GM23338 (cell line): ENCODE measurements around the gene CLK1. TPM values are rescaled to one million over a fixed set of nuclear protein-coding genes. Genes with fewer than 3 reads are reported as not detected.

Experiments
- ATAC-seq: fragments of 200-7000 bp; cut with Tn5 transposase; 3 replicates; pipeline ENCODE4 v1.9.1; 2020
- DNase-seq: peaks from one replicate; pipeline ENCODE4 v3.0.0-alpha.2; 2015; ENCODE audit warnings: low spot score
- H2AFZ ChIP-seq: fragments of 200-600 bp; sonication (generic); 2 replicates; pipeline ENCODE4 v1.8.0; 2016; ENCODE audit warnings: antibody characterized with exemption, mild to moderate bottlenecking, moderate library complexity
- H3F3A ChIP-seq: fragments of 200-600 bp; sonication (generic); replicated peaks from 2 replicates; pipeline ENCODE4 v1.8.0; 2017; ENCODE audit warnings: antibody characterized with exemption, mixed run types, low read depth
- H3K27ac ChIP-seq: fragments of 200-600 bp; sonication (generic); 2 replicates; pipeline ENCODE4 v1.6.1; 2016; ENCODE audit warnings: low read depth
- H3K27me3 ChIP-seq: fragments of 200-600 bp; sonication (generic); 2 replicates; pipeline ENCODE4 v1.8.0; 2016; ENCODE audit warnings: mild to moderate bottlenecking, mixed run types, moderate library complexity; ENCODE audit not compliant: insufficient read depth
- H3K36me3 ChIP-seq: fragments of 200-600 bp; sonication (generic); 2 replicates; pipeline ENCODE4 v1.8.0; 2016; ENCODE audit warnings: mild to moderate bottlenecking; ENCODE audit not compliant: insufficient read depth
- H3K4me1 ChIP-seq: fragments of 200-600 bp; sonication (generic); 2 replicates; pipeline ENCODE4 v1.8.0; 2016; ENCODE audit warnings: mild to moderate bottlenecking, moderate library complexity; ENCODE audit not compliant: insufficient read depth
- H3K4me2 ChIP-seq: fragments of 200-600 bp; sonication (generic); 2 replicates; pipeline ENCODE4 v1.7.1; 2017; ENCODE audit warnings: mixed run types
- H3K4me3 ChIP-seq: fragments of 200-600 bp; sonication (generic); 2 replicates; pipeline ENCODE4 v1.6.1; 2016; ENCODE audit warnings: mixed run types
- H3K79me2 ChIP-seq: fragments of 200-600 bp; sonication (generic); replicated peaks from 2 replicates; pipeline ENCODE4 v1.8.0; 2017; ENCODE audit warnings: mild to moderate bottlenecking; ENCODE audit not compliant: insufficient read depth
- H3K9me2 ChIP-seq: fragments of 200-600 bp; sonication (generic); 2 replicates; pipeline ENCODE4 v1.8.0; 2017; ENCODE audit not compliant: insufficient read depth
- H4K20me1 ChIP-seq: fragments of 200-600 bp; sonication (generic); replicated peaks from 2 replicates; pipeline ENCODE4 v1.8.0; 2017; ENCODE audit warnings: mild to moderate bottlenecking; ENCODE audit not compliant: insufficient read depth
- H3K27ac Mint-ChIP-seq: 2 replicates; pipeline ENCODE4 v1.8.0; 2020; ENCODE audit warnings: inconsistent platforms, mild to moderate bottlenecking, moderate library complexity, mixed read lengths
- H3K27me3 Mint-ChIP-seq: 3 replicates; pipeline ENCODE4 v1.8.0; 2022; ENCODE audit warnings: low read depth, mild to moderate bottlenecking, moderate library complexity, mixed read lengths, inconsistent platforms; ENCODE audit not compliant: insufficient read depth, poor library complexity
- H3K36me3 Mint-ChIP-seq: 3 replicates; pipeline ENCODE4 v1.8.0; 2021; ENCODE audit warnings: low read depth, mild to moderate bottlenecking, inconsistent platforms, moderate library complexity, mixed read lengths
- H3K4me1 Mint-ChIP-seq: 3 replicates; pipeline ENCODE4 v1.8.0; 2020; ENCODE audit warnings: mild to moderate bottlenecking, inconsistent platforms, mixed read lengths
- H3K4me3 Mint-ChIP-seq: 3 replicates; pipeline ENCODE4 v1.8.0; 2021; ENCODE audit warnings: moderate library complexity, mild to moderate bottlenecking, inconsistent platforms, mixed read lengths
- H3K9me3 Mint-ChIP-seq: 3 replicates; pipeline ENCODE4 v1.8.0; 2020; ENCODE audit warnings: moderate library complexity, mild to moderate bottlenecking, inconsistent platforms, mixed read lengths
- CREB1 ChIP-seq: fragments of 250-450 bp; sonication (Bioruptor Pico); IDR thresholded peaks from 2 replicates; pipeline ENCODE4 v1.5.0; 2020; ENCODE audit warnings: low read depth, mild to moderate bottlenecking, moderate library complexity
- CTCF ChIP-seq, 2 experiments: fragments of 200-600 bp in 1 of 2; sonication (generic) in 1 of 2; conservative IDR thresholded peaks; 2 replicates each; pipeline versions ENCODE4 v1.5.1 to v1.6.1; 2016 to 2017; ENCODE audit warnings: antibody characterized with exemption in 2 of 2, low read depth in 2 of 2, mild to moderate bottlenecking in 2 of 2, moderate library complexity in 1 of 2
- ETS1 ChIP-seq: IDR thresholded peaks from 2 replicates; pipeline ENCODE4 v1.6.1; 2016; ENCODE audit warnings: antibody characterized with exemption
- EZH2 ChIP-seq: fragments of 200-600 bp; sonication (generic); IDR thresholded peaks from one replicate; pipeline ENCODE4 v1.8.0; 2017; ENCODE audit warnings: antibody characterized with exemption, mild to moderate bottlenecking, low read depth; ENCODE audit not compliant: unreplicated experiment
- EZH2phosphoT487 ChIP-seq: fragments of 200-600 bp; sonication (generic); IDR thresholded peaks from one replicate; pipeline ENCODE4 v1.8.1; 2018; ENCODE audit warnings: antibody characterized with exemption; ENCODE audit not compliant: unreplicated experiment
- JUNB ChIP-seq: IDR thresholded peaks from one replicate; pipeline ENCODE4 v1.6.1; 2016; ENCODE audit warnings: antibody characterized with exemption; ENCODE audit not compliant: unreplicated experiment
- NANOG ChIP-seq: IDR thresholded peaks from 2 replicates; pipeline ENCODE4 v1.6.1; 2016; ENCODE audit warnings: antibody characterized with exemption, borderline replicate concordance
- POLR2AphosphoS5 ChIP-seq: IDR thresholded peaks from 2 replicates; pipeline ENCODE4 v1.6.1; 2016; ENCODE audit warnings: antibody characterized with exemption, low read depth
- STAT1 ChIP-seq: IDR thresholded peaks from one replicate; pipeline ENCODE4 v1.6.1; 2016; ENCODE audit warnings: antibody characterized with exemption; ENCODE audit not compliant: unreplicated experiment
- ZNF114 ChIP-seq: fragments of 250-450 bp; sonication (Bioruptor Pico); IDR thresholded peaks from 2 replicates; pipeline ENCODE4 v1.5.0; 2020; ENCODE audit warnings: mild to moderate bottlenecking, moderate library complexity
- ZNF331 ChIP-seq: fragments of 250-450 bp; sonication (Bioruptor Pico); IDR thresholded peaks from 2 replicates; pipeline ENCODE4 v1.5.0; 2020; ENCODE audit warnings: low read depth, mild to moderate bottlenecking, moderate library complexity
- polyA plus RNA-seq: library from polyadenylated mRNA; unstranded; fragments of >200 nt; fragmentation: Nextera tagmentation; extraction: Ambion mirVana; gene quantifications from 2 replicates; pipeline ENCODE4 v1.2.1, GENCODE V29; 2016
- total RNA-seq: library from RNA; depleted of rRNA; stranded (reverse); fragments of >200 nt; shearing (Covaris generic); gene quantifications from 2 replicates; pipeline ENCODE4 v1.2.3, GENCODE V29; 2014
- TF ChIP-seq, protein P1 (sequence below): IDR thresholded peaks from one replicate; pipeline ENCODE4 v1.6.1; 2018; ENCODE audit warnings: antibody characterized with exemption; ENCODE audit not compliant: unreplicated experiment
- TF ChIP-seq, protein P2 (sequence below): fragments of 250-450 bp; sonication (Bioruptor Pico); IDR thresholded peaks from 2 replicates; pipeline ENCODE4 v1.5.0; 2020; ENCODE audit warnings: mild to moderate bottlenecking, moderate library complexity

Gene CLK1
- total and polyA plus RNA-seq, 2 experiments from 2014 or later: 26.7 to 36.0 TPM

- H3K4me3 ChIP-seq: no peak overlapping the region
- peaks cover 3% of the 10 kb centered on the region for H3K27me3 Mint-ChIP-seq
- no peak overlapping the region for H2AFZ ChIP-seq
- no peaks in the 10 kb centered on the region; the same call in 1 of the 2 replicates for H4K20me1 ChIP-seq
- ATAC-seq (no peak), DNase-seq (no peak)
- no peak overlapping the region for H3K4me3 Mint-ChIP-seq
- H3K36me3 ChIP-seq: peaks cover 3% of the 10 kb centered on the region; the same call in 1 of the 2 replicates
- no peaks in the 10 kb centered on the region for H3K27me3 ChIP-seq
- H3K36me3 Mint-ChIP-seq: peaks cover 37% of the 10 kb centered on the region; the same call in 2 of the 3 replicates
- no peak for TF ChIP-seq ETS1
- TF ChIP-seq, protein P1, sequence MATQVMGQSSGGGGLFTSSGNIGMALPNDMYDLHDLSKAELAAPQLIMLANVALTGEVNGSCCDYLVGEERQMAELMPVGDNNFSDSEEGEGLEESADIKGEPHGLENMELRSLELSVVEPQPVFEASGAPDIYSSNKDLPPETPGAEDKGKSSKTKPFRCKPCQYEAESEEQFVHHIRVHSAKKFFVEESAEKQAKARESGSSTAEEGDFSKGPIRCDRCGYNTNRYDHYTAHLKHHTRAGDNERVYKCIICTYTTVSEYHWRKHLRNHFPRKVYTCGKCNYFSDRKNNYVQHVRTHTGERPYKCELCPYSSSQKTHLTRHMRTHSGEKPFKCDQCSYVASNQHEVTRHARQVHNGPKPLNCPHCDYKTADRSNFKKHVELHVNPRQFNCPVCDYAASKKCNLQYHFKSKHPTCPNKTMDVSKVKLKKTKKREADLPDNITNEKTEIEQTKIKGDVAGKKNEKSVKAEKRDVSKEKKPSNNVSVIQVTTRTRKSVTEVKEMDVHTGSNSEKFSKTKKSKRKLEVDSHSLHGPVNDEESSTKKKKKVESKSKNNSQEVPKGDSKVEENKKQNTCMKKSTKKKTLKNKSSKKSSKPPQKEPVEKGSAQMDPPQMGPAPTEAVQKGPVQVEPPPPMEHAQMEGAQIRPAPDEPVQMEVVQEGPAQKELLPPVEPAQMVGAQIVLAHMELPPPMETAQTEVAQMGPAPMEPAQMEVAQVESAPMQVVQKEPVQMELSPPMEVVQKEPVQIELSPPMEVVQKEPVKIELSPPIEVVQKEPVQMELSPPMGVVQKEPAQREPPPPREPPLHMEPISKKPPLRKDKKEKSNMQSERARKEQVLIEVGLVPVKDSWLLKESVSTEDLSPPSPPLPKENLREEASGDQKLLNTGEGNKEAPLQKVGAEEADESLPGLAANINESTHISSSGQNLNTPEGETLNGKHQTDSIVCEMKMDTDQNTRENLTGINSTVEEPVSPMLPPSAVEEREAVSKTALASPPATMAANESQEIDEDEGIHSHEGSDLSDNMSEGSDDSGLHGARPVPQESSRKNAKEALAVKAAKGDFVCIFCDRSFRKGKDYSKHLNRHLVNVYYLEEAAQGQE: no peak
- TF ChIP-seq EZH2phosphoT487: no peak
- no peak for TF ChIP-seq CREB1
- TF ChIP-seq STAT1: no peak
- TF ChIP-seq NANOG: no peak
- no peak for TF ChIP-seq ZNF114 (CRISPR knock-in tag)
- no peak for TF ChIP-seq JUNB
- no peak for TF ChIP-seq CTCF (conservative IDR thresholded peaks at IDR 0.05; ENCODE audit: low read depth in 2 of 2)
- no peak for TF ChIP-seq POLR2AphosphoS5
- TF ChIP-seq, protein P2, sequence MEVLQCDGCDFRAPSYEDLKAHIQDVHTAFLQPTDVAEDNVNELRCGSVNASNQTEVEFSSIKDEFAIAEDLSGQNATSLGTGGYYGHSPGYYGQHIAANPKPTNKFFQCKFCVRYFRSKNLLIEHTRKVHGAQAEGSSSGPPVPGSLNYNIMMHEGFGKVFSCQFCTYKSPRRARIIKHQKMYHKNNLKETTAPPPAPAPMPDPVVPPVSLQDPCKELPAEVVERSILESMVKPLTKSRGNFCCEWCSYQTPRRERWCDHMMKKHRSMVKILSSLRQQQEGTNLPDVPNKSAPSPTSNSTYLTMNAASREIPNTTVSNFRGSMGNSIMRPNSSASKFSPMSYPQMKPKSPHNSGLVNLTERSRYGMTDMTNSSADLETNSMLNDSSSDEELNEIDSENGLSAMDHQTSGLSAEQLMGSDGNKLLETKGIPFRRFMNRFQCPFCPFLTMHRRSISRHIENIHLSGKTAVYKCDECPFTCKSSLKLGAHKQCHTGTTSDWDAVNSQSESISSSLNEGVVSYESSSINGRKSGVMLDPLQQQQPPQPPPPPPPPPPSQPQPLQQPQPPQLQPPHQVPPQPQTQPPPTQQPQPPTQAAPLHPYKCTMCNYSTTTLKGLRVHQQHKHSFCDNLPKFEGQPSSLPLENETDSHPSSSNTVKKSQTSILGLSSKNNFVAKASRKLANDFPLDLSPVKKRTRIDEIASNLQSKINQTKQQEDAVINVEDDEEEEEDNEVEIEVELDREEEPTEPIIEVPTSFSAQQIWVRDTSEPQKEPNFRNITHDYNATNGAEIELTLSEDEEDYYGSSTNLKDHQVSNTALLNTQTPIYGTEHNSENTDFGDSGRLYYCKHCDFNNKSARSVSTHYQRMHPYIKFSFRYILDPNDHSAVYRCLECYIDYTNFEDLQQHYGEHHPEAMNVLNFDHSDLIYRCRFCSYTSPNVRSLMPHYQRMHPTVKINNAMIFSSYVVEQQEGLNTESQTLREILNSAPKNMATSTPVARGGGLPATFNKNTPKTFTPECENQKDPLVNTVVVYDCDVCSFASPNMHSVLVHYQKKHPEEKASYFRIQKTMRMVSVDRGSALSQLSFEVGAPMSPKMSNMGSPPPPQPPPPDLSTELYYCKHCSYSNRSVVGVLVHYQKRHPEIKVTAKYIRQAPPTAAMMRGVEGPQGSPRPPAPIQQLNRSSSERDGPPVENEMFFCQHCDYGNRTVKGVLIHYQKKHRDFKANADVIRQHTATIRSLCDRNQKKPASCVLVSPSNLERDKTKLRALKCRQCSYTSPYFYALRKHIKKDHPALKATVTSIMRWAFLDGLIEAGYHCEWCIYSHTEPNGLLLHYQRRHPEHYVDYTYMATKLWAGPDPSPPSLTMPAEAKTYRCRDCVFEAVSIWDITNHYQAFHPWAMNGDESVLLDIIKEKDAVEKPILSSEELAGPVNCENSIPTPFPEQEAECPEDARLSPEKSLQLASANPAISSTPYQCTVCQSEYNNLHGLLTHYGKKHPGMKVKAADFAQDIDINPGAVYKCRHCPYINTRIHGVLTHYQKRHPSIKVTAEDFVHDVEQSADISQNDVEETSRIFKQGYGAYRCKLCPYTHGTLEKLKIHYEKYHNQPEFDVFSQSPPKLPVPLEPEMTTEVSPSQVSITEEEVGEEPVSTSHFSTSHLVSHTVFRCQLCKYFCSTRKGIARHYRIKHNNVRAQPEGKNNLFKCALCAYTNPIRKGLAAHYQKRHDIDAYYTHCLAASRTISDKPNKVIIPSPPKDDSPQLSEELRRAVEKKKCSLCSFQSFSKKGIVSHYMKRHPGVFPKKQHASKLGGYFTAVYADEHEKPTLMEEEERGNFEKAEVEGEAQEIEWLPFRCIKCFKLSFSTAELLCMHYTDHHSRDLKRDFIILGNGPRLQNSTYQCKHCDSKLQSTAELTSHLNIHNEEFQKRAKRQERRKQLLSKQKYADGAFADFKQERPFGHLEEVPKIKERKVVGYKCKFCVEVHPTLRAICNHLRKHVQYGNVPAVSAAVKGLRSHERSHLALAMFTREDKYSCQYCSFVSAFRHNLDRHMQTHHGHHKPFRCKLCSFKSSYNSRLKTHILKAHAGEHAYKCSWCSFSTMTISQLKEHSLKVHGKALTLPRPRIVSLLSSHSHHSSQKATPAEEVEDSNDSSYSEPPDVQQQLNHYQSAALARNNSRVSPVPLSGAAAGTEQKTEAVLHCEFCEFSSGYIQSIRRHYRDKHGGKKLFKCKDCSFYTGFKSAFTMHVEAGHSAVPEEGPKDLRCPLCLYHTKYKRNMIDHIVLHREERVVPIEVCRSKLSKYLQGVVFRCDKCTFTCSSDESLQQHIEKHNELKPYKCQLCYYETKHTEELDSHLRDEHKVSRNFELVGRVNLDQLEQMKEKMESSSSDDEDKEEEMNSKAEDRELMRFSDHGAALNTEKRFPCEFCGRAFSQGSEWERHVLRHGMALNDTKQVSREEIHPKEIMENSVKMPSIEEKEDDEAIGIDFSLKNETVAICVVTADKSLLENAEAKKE (CRISPR knock-in tag): no peak
- no peak for TF ChIP-seq EZH2
- TF ChIP-seq ZNF331: no peak
- H3K4me2 ChIP-seq: no peak overlapping the region
- H3K4me1 ChIP-seq: no peaks in the 10 kb centered on the region
- H3K4me1 Mint-ChIP-seq: no peaks in the 10 kb centered on the region
- no peaks in the 10 kb centered on the region for H3K9me2 ChIP-seq
- no peaks in the 10 kb centered on the region for H3K79me2 ChIP-seq
- H3K27ac ChIP-seq: no peak overlapping the region
- H3F3A ChIP-seq: no peaks in the 10 kb centered on the region
- H3K27ac Mint-ChIP-seq: no peak overlapping the region
- H3K9me3 Mint-ChIP-seq: no peaks in the 10 kb centered on the region
Measured at GRCh38 chr2:200871151-200871550, 6.7 kb upstream of the CLK1 start.
